ENCODE data around the gene CHST14.

CHST14 gene

GRCh38 chr15:40511093-40511471, 40.3 kb downstream of the CHST14 start:
- peak overlapping the region; percentile 64 for H3K27ac ChIP-seq
- TF ChIP-seq CTCF (IDR thresholded peaks at IDR 0.05) (no peak), ZFX (IDR thresholded peaks at IDR 0.05; ENCODE audit: borderline replicate concordance) (no peak)

- H3K27ac ChIP-seq: peak overlapping the region; percentile 64
These were observed 40.8 kb downstream of the CHST14 start for GRCh38 chr15:40511472-40512133.

GRCh38 chr15:40512440-40512839, 41.7 kb downstream of the CHST14 start:
- H3K27ac ChIP-seq: peak overlapping the region; percentile 64
- TF ChIP-seq ZFX (IDR thresholded peaks at IDR 0.05; ENCODE audit: borderline replicate concordance): no peak
- TF ChIP-seq CTCF (IDR thresholded peaks at IDR 0.05): no peak

More at GRCh38 chr15:40511472-40512133, 40.8 kb downstream of the CHST14 start:
- no peak for TF ChIP-seq CTCF (IDR thresholded peaks at IDR 0.05)
- TF ChIP-seq ZFX (IDR thresholded peaks at IDR 0.05; ENCODE audit: borderline replicate concordance): no peak

- H3K27ac ChIP-seq: no peak overlapping the region
- TF ChIP-seq ZFX (IDR thresholded peaks at IDR 0.05; ENCODE audit: borderline replicate concordance) (no peak), CTCF (IDR thresholded peaks at IDR 0.05) (no peak)
These were observed 42.8 kb downstream of the CHST14 start for GRCh38 chr15:40513609-40514008.

- TF ChIP-seq CTCF (IDR thresholded peaks at IDR 0.05) (no peak), ZFX (IDR thresholded peaks at IDR 0.05; ENCODE audit: borderline replicate concordance) (no peak)
- H3K27ac ChIP-seq: no peak overlapping the region
These were observed 45.5 kb downstream of the CHST14 start for GRCh38 chr15:40516322-40516721.

Measured in 22Rv1 (cell line).